CD4-positive, alpha-beta T cell (primary cell): ENCODE data around the gene ZNF385D. TPM values are rescaled to one million over a fixed set of nuclear protein-coding genes. Genes with fewer than 3 reads are reported as not detected.

Experiments used
- ATAC-seq: fragments of 200-7000 bp; cut with Tn5 transposase; one replicate; pipeline ENCODE4 v1.10.0; 2022; ENCODE audit warnings: mild to moderate bottlenecking; ENCODE audit not compliant: poor library complexity
- CTCF ChIA-PET: fragments of 350-600 bp; sonication (Branson Sonifier 250); formaldehyde crosslinking; loops from one replicate; lab custom pipeline; 2021; ENCODE audit warnings: antibody characterized with exemption, inconsistent platforms; lab: Charles Lee
- POLR2A ChIA-PET: fragments of 350-600 bp; sonication (Branson Sonifier 250); formaldehyde crosslinking; loops from one replicate; lab custom pipeline; 2021; ENCODE audit warnings: antibody characterized with exemption, inconsistent platforms; lab: Charles Lee
- DNase-seq, 14 experiments: peaks; one replicate each; pipeline ENCODE4 v3.0.0-alpha.2; 2013 to 2020; ENCODE audit warnings: mixed read lengths in 2 of 14
- H3K27ac ChIP-seq, 2 donors: one replicate each; pipeline versions ENCODE4 v1.5.1 to v1.7.0; 2013; ENCODE audit warnings: low read length in 2 of 2, low read depth in 1 of 2, mild to moderate bottlenecking in 1 of 2
- H3K27me3 ChIP-seq, 2 experiments: 1 replicate in 1 of 2; 2 replicates in 1 of 2; pipeline versions ENCODE4 v1.6.1 to v1.7.0; 2013; ENCODE audit warnings: low read length in 2 of 2, control low read depth in 1 of 2, mild to moderate bottlenecking in 1 of 2, moderate library complexity in 1 of 2; ENCODE audit not compliant: insufficient read depth in 2 of 2, control insufficient read depth in 1 of 2
- H3K36me3 ChIP-seq: one replicate; pipeline ENCODE4 v1.6.1; 2013; ENCODE audit warnings: low read length, control low read depth; ENCODE audit not compliant: insufficient read depth
- H3K4me1 ChIP-seq: one replicate; pipeline ENCODE4 v1.6.1; 2013; ENCODE audit warnings: low read length, control low read depth; ENCODE audit not compliant: insufficient read depth
- H3K4me3 ChIP-seq: one replicate; pipeline ENCODE4 v1.5.1; 2013; ENCODE audit warnings: mild to moderate bottlenecking, low read length, moderate library complexity
- H3K9me3 ChIP-seq, 2 experiments: 1 replicate in 1 of 2; 2 replicates in 1 of 2; pipeline versions ENCODE4 v1.6.1 to v1.7.0; 2013; ENCODE audit warnings: low read length in 2 of 2, mild to moderate bottlenecking in 2 of 2, control low read depth in 1 of 2, moderate library complexity in 1 of 2; ENCODE audit not compliant: control insufficient read depth in 1 of 2, insufficient read depth in 1 of 2
- H3K27ac Mint-ChIP-seq: one replicate; pipeline ENCODE4 v1.8.0; 2020; ENCODE audit warnings: mixed read lengths
- H3K27me3 Mint-ChIP-seq: one replicate; pipeline ENCODE4 v1.8.0; 2021; ENCODE audit warnings: mixed read lengths
- H3K36me3 Mint-ChIP-seq: one replicate; pipeline ENCODE4 v1.8.0; 2021; ENCODE audit warnings: low read depth, mixed read lengths
- H3K4me1 Mint-ChIP-seq: one replicate; pipeline ENCODE4 v1.8.0; 2021; ENCODE audit warnings: low read depth, mixed read lengths
- H3K4me3 Mint-ChIP-seq: one replicate; pipeline ENCODE4 v1.8.0; 2020; ENCODE audit warnings: mild to moderate bottlenecking, mixed read lengths
- H3K9me3 Mint-ChIP-seq: one replicate; pipeline ENCODE4 v1.8.0; 2020; ENCODE audit warnings: mixed read lengths
- CTCF ChIP-seq: fragments of 200-600 bp; IDR thresholded peaks from one replicate; pipeline ENCODE4 v1.8.0; 2022; ENCODE audit warnings: antibody characterized with exemption, mild to moderate bottlenecking
- intact Hi-C, 2 experiments: fragments of 100-400 bp; cut with DNase I in 1 of 2; cut with micrococcal nuclease in 1 of 2; formaldehyde crosslinking; loops; one replicate each; pipeline versions ENCODE4 v1.15.1 to v1.9.0; 2023 to 2025; cut with DNase I, micrococcal nuclease
- total RNA-seq, 174 experiments: library from RNA in 2 of 174; stranded (reverse) in 2 of 174; gene quantifications; one replicate each; pipeline ENCODE4 v1.2.3 and lab custom pipeline; 2021 to 2026

ZNF385D gene
- total RNA-seq, 2 experiments from 2014 or later, result not detected

- Histone ChIP-seq H3K9me3 (peaks cover 0 to 10% of the 10 kb centered on the region in 2 experiments), H3K36me3 (no peaks in the 10 kb centered on the region), H3K4me3 (no peak overlapping the region), H3K27ac (no peak overlapping the region), H3K27me3 (no peaks in the 10 kb centered on the region), H3K4me1 (no peaks in the 10 kb centered on the region)
- DNase-seq (no peak), ATAC-seq (no peak)
- H3K27me3 Mint-ChIP-seq, result no peaks in the 10 kb centered on the region
- H3K27ac Mint-ChIP-seq, result no peak overlapping the region
- ChIA-PET CTCF (no interaction called here), POLR2A (no interaction called here)
- intact Hi-C loops, result no loop called here
- no peaks in the 10 kb centered on the region for H3K4me1 Mint-ChIP-seq
- TF ChIP-seq CTCF, result no peak
- no peak overlapping the region for H3K4me3 Mint-ChIP-seq
- no peaks in the 10 kb centered on the region for H3K9me3 Mint-ChIP-seq
- no peaks in the 10 kb centered on the region for H3K36me3 Mint-ChIP-seq
These were observed 40.3 kb upstream of the ZNF385D start for GRCh38 chr3:21791356-21791755.

GRCh38 chr3:21790466-21790865, 39.5 kb upstream of the ZNF385D start:
- intact Hi-C loops, result no loop called here
- Histone ChIP-seq H3K36me3 (no peaks in the 10 kb centered on the region), H3K4me3 (no peak overlapping the region), H3K27me3 (no peaks in the 10 kb centered on the region), H3K27ac (no peak overlapping the region), H3K4me1 (no peaks in the 10 kb centered on the region), H3K9me3 (peaks cover 0 to 10% of the 10 kb centered on the region in 2 experiments)
- DNase-seq (no peak), ATAC-seq (no peak)
- H3K4me3 Mint-ChIP-seq, result no peak overlapping the region
- no peak for TF ChIP-seq CTCF
- H3K4me1 Mint-ChIP-seq, result no peaks in the 10 kb centered on the region
- H3K27ac Mint-ChIP-seq, result no peak overlapping the region
- H3K27me3 Mint-ChIP-seq, result no peaks in the 10 kb centered on the region
- ChIA-PET POLR2A (no interaction called here), CTCF (no interaction called here)
- H3K9me3 Mint-ChIP-seq, result no peaks in the 10 kb centered on the region
- H3K36me3 Mint-ChIP-seq, result no peaks in the 10 kb centered on the region

- Mint-ChIP-seq H3K36me3 (no peaks in the 10 kb centered on the region), H3K27ac (no peak overlapping the region), H3K27me3 (no peaks in the 10 kb centered on the region), H3K9me3 (no peaks in the 10 kb centered on the region), H3K4me1 (no peaks in the 10 kb centered on the region), H3K4me3 (no peak overlapping the region)
- no peak for DNase-seq
- Histone ChIP-seq H3K9me3 (peaks cover 0 to 10% of the 10 kb centered on the region in 2 experiments), H3K4me1 (no peaks in the 10 kb centered on the region), H3K4me3 (no peak overlapping the region), H3K27me3 (no peaks in the 10 kb centered on the region), H3K27ac (no peak overlapping the region), H3K36me3 (no peaks in the 10 kb centered on the region)
- POLR2A ChIA-PET, result no interaction called here
- ATAC-seq, result no peak
- intact Hi-C loops, result no loop called here
- no peak for TF ChIP-seq CTCF
- CTCF ChIA-PET, result no interaction called here
These were observed 38.7 kb upstream of the ZNF385D start for GRCh38 chr3:21789730-21790129.
